ENCODE measurements around the gene CRHR2. TPM values are rescaled to one million over a fixed set of nuclear protein-coding genes. Genes with fewer than 3 reads are reported as not detected.

Gene CRHR2
- total RNA-seq, 1 experiment from 2014 or later, result not detected

DNA sequence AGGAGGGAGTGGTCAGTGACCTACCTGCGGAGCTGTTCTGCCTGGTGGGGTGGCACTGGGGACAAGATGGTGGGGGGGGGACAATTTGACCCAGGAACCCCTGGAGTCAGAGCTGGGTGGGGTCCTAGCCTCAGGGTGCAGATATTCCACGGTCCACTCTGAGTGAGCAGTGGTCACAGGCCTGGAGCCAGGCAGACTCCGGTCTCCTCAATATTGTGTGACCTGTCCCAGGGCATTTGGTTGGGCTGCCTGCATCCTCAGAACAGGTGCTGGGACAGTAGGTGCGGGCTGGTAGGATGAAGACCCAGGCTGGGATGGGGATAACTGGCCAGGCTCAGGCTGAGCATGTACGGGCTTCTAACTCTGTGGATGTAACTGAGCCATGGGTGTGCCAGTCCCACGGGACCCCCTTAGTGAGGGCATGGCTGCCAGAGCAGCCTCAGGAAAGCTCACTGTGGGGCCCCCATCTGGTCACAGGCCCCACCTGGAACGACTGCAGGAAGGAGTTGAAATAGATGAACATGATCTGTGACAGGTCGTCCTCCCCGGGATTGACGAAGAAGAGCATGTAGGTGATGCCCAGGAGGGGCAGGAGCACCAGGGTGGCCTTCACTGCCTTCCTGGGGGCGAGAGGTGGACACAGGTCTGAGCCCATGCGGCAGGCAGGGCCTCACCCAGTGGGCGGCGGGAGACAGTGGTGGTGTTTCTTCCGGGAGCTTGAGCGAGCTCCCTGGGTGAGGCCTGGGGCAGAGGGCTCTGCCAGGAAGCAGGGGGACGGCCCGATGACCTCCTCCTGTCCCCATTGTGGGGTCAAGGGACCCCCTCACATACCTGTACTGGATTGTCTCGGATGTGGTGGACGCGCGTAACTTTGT is 26.9 kb downstream of the CRHR2 start:
- H3K27ac ChIP-seq (ENCODE audit: low read depth, low read length, poor library complexity, severe bottlenecking), result no peak overlapping the region
- no peaks in the 10 kb centered on the region for H3K9me3 ChIP-seq (ENCODE audit: low read depth, low read length, poor library complexity, severe bottlenecking)
- no peaks in the 10 kb centered on the region for H3K27me3 ChIP-seq (replicated peaks; ENCODE audit: insufficient read depth, low read depth, low read length, poor library complexity)
- ChIA-PET CTCF (no interaction called here), POLR2A (ENCODE audit: low non-redundant PET) (no interaction called here)
- no peaks in the 10 kb centered on the region for H3K4me1 ChIP-seq (ENCODE audit: insufficient read depth, low read length, poor library complexity, severe bottlenecking)
- no peak overlapping the region for H3K4me3 ChIP-seq (ENCODE audit: low read depth, low read length, poor library complexity, severe bottlenecking)
- no peak for DNase-seq (ENCODE audit: low spot score)
- no peaks in the 10 kb centered on the region for H3K36me3 ChIP-seq (ENCODE audit: insufficient read depth, low read length, poor library complexity, severe bottlenecking)
- no TSS peak for BruUV-seq (replicated peaks)
- intact Hi-C loops (cut with micrococcal nuclease; ENCODE audit: unreplicated experiment), result no loop called here
- TF ChIP-seq, protein P1, sequence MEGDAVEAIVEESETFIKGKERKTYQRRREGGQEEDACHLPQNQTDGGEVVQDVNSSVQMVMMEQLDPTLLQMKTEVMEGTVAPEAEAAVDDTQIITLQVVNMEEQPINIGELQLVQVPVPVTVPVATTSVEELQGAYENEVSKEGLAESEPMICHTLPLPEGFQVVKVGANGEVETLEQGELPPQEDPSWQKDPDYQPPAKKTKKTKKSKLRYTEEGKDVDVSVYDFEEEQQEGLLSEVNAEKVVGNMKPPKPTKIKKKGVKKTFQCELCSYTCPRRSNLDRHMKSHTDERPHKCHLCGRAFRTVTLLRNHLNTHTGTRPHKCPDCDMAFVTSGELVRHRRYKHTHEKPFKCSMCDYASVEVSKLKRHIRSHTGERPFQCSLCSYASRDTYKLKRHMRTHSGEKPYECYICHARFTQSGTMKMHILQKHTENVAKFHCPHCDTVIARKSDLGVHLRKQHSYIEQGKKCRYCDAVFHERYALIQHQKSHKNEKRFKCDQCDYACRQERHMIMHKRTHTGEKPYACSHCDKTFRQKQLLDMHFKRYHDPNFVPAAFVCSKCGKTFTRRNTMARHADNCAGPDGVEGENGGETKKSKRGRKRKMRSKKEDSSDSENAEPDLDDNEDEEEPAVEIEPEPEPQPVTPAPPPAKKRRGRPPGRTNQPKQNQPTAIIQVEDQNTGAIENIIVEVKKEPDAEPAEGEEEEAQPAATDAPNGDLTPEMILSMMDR (conservative IDR thresholded peaks at IDR 0.05; ENCODE audit: low read depth, low read length), result no peak
- no peak for TF ChIP-seq EZH2 (IDR thresholded peaks at IDR 0.05; ENCODE audit: borderline replicate concordance, low read depth, low read length, poor library complexity, severe bottlenecking)

DNA sequence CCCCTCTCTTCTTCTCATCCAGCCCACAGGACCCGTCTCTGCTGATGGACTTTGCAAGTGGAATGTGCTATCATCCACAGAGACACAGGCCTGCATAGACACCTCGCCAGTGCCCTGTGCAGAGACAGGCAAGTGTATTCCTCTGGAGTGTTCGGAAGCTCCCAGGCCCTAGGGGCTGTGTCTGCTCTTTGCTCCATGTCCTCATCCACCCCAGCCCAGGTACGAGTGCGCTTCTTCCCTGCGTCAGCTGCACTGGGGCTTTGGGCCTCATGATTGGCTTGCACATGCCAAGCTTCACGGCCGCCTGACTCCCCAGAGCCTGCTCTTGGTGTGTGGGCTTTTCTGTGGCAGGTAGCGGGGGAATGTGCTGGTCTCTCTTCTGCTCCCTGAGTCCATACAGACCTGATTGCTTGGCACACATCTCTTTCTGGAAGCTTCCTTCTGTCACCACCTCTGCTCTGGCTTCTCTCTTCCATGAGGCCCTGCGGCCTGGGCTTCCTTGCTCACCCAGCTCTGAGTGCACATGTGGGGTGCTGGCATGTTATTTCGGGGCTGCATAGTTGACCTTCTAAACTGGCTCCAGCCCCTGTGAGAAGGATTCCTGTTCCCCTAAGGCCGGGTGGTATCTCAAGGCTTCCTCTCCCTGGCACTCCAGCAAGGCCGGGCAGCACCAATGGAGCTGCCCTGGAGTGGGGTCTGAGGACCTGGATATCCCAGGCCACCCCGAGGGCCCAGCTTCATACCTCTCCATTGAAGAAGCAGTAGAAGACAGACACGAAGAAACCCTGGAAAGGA is 27.8 kb downstream of the CRHR2 start:
- ChIA-PET CTCF (no interaction called here), POLR2A (ENCODE audit: low non-redundant PET) (no interaction called here)
- intact Hi-C loops (cut with micrococcal nuclease; ENCODE audit: unreplicated experiment), result no loop called here
- BruUV-seq (replicated peaks), result no TSS peak
- no peaks in the 10 kb centered on the region for H3K9me3 ChIP-seq (ENCODE audit: low read depth, low read length, poor library complexity, severe bottlenecking)
- H3K36me3 ChIP-seq (ENCODE audit: insufficient read depth, low read length, poor library complexity, severe bottlenecking), result no peaks in the 10 kb centered on the region
- DNase-seq (ENCODE audit: low spot score), result no peak
- no peak overlapping the region for H3K4me3 ChIP-seq (ENCODE audit: low read depth, low read length, poor library complexity, severe bottlenecking)
- H3K27me3 ChIP-seq (replicated peaks; ENCODE audit: insufficient read depth, low read depth, low read length, poor library complexity), result no peaks in the 10 kb centered on the region
- H3K4me1 ChIP-seq (ENCODE audit: insufficient read depth, low read length, poor library complexity, severe bottlenecking), result no peaks in the 10 kb centered on the region
- H3K27ac ChIP-seq (ENCODE audit: low read depth, low read length, poor library complexity, severe bottlenecking), result no peak overlapping the region
- TF ChIP-seq EZH2 (IDR thresholded peaks at IDR 0.05; ENCODE audit: borderline replicate concordance, low read depth, low read length, poor library complexity, severe bottlenecking), result no peak
- TF ChIP-seq, protein P1 (conservative IDR thresholded peaks at IDR 0.05; ENCODE audit: low read depth, low read length), result no peak

DNA sequence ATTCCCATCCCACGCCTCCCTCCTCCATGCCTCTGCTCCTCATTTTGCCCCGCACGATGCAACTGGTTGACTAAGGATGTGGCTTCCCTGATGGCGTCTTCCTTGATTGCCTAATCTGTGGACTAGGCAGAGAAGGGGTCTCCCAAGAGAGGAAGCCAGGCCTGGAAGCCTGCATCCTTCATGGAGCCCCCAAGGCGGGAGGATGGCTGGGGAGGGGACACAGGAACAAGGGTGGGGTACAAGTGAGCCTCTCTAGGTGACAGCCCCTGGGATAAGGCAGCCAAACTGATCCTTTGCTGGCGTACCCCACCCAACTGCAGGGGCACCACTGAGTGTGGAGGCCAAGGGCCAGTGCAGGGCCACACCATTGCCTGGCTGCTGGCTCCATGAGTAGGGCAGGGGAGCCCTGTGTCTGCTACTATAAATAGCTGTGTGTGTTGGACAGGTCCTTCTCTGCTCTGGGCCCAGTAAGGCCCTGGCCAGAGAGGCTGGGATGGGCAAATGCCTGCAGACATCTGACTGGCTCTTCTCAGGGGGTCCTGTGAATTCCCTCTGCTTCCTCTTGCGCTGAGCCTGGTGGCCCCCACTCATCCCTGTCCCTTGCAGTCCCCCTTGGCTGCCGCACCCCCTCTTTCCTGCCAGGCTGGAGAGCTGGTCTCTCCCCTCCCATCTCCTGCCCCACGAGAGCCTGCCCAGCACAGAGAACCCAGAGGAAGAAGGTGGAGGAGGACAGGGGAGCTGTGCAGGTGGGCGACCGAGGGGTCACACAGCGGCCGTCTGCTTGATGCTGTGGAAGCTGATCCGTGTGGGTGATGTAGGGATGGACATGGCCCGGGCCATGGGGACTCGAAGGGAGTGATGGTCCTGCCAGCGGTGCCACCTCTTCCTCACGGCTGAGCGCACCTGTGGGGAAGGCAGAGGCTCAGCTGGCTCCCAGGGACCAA is 29.3 kb downstream of the CRHR2 start:
- Histone ChIP-seq H3K9me3 (ENCODE audit: low read depth, low read length, poor library complexity, severe bottlenecking) (no peaks in the 10 kb centered on the region), H3K4me3 (ENCODE audit: low read depth, low read length, poor library complexity, severe bottlenecking) (no peak overlapping the region), H3K27ac (ENCODE audit: low read depth, low read length, poor library complexity, severe bottlenecking) (no peak overlapping the region), H3K4me1 (ENCODE audit: insufficient read depth, low read length, poor library complexity, severe bottlenecking) (no peaks in the 10 kb centered on the region), H3K36me3 (ENCODE audit: insufficient read depth, low read length, poor library complexity, severe bottlenecking) (no peaks in the 10 kb centered on the region), H3K27me3 (replicated peaks; ENCODE audit: insufficient read depth, low read depth, low read length, poor library complexity) (no peaks in the 10 kb centered on the region)
- intact Hi-C loops (cut with micrococcal nuclease; ENCODE audit: unreplicated experiment), result no loop called here
- no TSS peak for BruUV-seq (replicated peaks)
- ChIA-PET CTCF (no interaction called here), POLR2A (ENCODE audit: low non-redundant PET) (no interaction called here)
- TF ChIP-seq, protein P1 (conservative IDR thresholded peaks at IDR 0.05; ENCODE audit: low read depth, low read length), result no peak
- no peak for TF ChIP-seq EZH2 (IDR thresholded peaks at IDR 0.05; ENCODE audit: borderline replicate concordance, low read depth, low read length, poor library complexity, severe bottlenecking)
- no peak for DNase-seq (ENCODE audit: low spot score)

All from A673 (cell line).